Mucosa of stomach (tissue), 1 donor: ENCODE measurements around the gene OR8D1.

ENCODE experiments used
- H3K27me3 ChIP-seq: one replicate; pipeline ENCODE4 v1.7.0; 2013; ENCODE audit warnings: mild to moderate bottlenecking, low read length; ENCODE audit not compliant: control insufficient read depth, insufficient read depth
- H3K36me3 ChIP-seq: one replicate; pipeline ENCODE4 v1.7.0; 2013; ENCODE audit warnings: low read length; ENCODE audit not compliant: control insufficient read depth, insufficient read depth
- H3K4me1 ChIP-seq: one replicate; pipeline ENCODE4 v1.7.0; 2013; ENCODE audit warnings: mild to moderate bottlenecking, low read length; ENCODE audit not compliant: control insufficient read depth, insufficient read depth
- H3K4me3 ChIP-seq: one replicate; pipeline ENCODE4 v1.7.0; 2013; ENCODE audit warnings: low read length
- H3K9ac ChIP-seq: one replicate; pipeline ENCODE4 v1.7.0; 2013; ENCODE audit warnings: mild to moderate bottlenecking, low read length, moderate library complexity
- H3K9me3 ChIP-seq: one replicate; pipeline ENCODE4 v1.7.0; 2013; ENCODE audit warnings: mild to moderate bottlenecking, low read length, moderate library complexity; ENCODE audit not compliant: control insufficient read depth
- donor health status: Pancreatic carcinoma.

Gene OR8D1

GRCh38 chr11:124313849-124314248, at the start of gene OR8D1:
Gene OR8D1 (minus strand): TSS chr11:124313949. CDS start chr11:124310766, 3,183 bp downstream.
- H3K27me3 ChIP-seq: no peaks in the 10 kb centered on the region
- H3K9ac ChIP-seq: no peak within 1 kb of the TSS
- H3K4me3 ChIP-seq: no peak within 1 kb of the TSS
- H3K4me1 ChIP-seq: no peaks in the 10 kb centered on the region
- no peaks in the 10 kb centered on the region for H3K9me3 ChIP-seq
- H3K36me3 ChIP-seq: no peaks in the 10 kb centered on the region

- no peaks in the 10 kb centered on the region for H3K36me3 ChIP-seq
Measured at GRCh38 chr11:124359566-124359965, 45.8 kb upstream of the OR8D1 start.

GRCh38 chr11:124346311-124346955, 32.7 kb upstream of the OR8D1 start:
- Histone ChIP-seq H3K4me3 (no peak overlapping the region), H3K9me3 (no peaks in the 10 kb centered on the region), H3K27me3 (no peaks in the 10 kb centered on the region), H3K9ac (no peak overlapping the region), H3K36me3 (no peaks in the 10 kb centered on the region), H3K4me1 (no peaks in the 10 kb centered on the region)

More at GRCh38 chr11:124359566-124359965, 45.8 kb upstream of the OR8D1 start:
- Histone ChIP-seq H3K27me3 (no peaks in the 10 kb centered on the region), H3K4me3 (no peak overlapping the region), H3K4me1 (no peaks in the 10 kb centered on the region), H3K9me3 (no peaks in the 10 kb centered on the region), H3K9ac (no peak overlapping the region)

GRCh38 chr11:124344346-124344745, 30.6 kb upstream of the OR8D1 start:
- H3K27me3 ChIP-seq: no peaks in the 10 kb centered on the region
- H3K4me3 ChIP-seq: no peak overlapping the region
- no peaks in the 10 kb centered on the region for H3K9me3 ChIP-seq
- H3K36me3 ChIP-seq: no peaks in the 10 kb centered on the region
- H3K9ac ChIP-seq: no peak overlapping the region
- no peaks in the 10 kb centered on the region for H3K4me1 ChIP-seq

GRCh38 chr11:124340142-124340447, 26.3 kb upstream of the OR8D1 start:
- Histone ChIP-seq H3K9ac (no peak overlapping the region), H3K4me3 (no peak overlapping the region), H3K4me1 (no peaks in the 10 kb centered on the region), H3K27me3 (no peaks in the 10 kb centered on the region), H3K36me3 (no peaks in the 10 kb centered on the region), H3K9me3 (no peaks in the 10 kb centered on the region)

GRCh38 chr11:124339396-124340141, 25.8 kb upstream of the OR8D1 start:
- no peaks in the 10 kb centered on the region for H3K4me1 ChIP-seq
- no peak overlapping the region for H3K9ac ChIP-seq
- H3K4me3 ChIP-seq: no peak overlapping the region
- H3K9me3 ChIP-seq: no peaks in the 10 kb centered on the region
- H3K36me3 ChIP-seq: no peaks in the 10 kb centered on the region
- H3K27me3 ChIP-seq: no peaks in the 10 kb centered on the region

- H3K27me3 ChIP-seq: no peaks in the 10 kb centered on the region
- no peaks in the 10 kb centered on the region for H3K9me3 ChIP-seq
- no peaks in the 10 kb centered on the region for H3K4me1 ChIP-seq
- H3K9ac ChIP-seq: no peak overlapping the region
- H3K36me3 ChIP-seq: no peaks in the 10 kb centered on the region
- H3K4me3 ChIP-seq: no peak overlapping the region
Measured at GRCh38 chr11:124331873-124332272, 18.1 kb upstream of the OR8D1 start.

- H3K4me1 ChIP-seq: no peaks in the 10 kb centered on the region
- H3K9me3 ChIP-seq: no peaks in the 10 kb centered on the region
- H3K4me3 ChIP-seq: no peak overlapping the region
- no peaks in the 10 kb centered on the region for H3K36me3 ChIP-seq
- H3K9ac ChIP-seq: no peak overlapping the region
- no peaks in the 10 kb centered on the region for H3K27me3 ChIP-seq
Measured at GRCh38 chr11:124329787-124330478, 16.2 kb upstream of the OR8D1 start.

GRCh38 chr11:124327775-124328174, 14.0 kb upstream of the OR8D1 start:
- Histone ChIP-seq H3K4me1 (no peaks in the 10 kb centered on the region), H3K27me3 (no peaks in the 10 kb centered on the region), H3K4me3 (no peak overlapping the region), H3K36me3 (no peaks in the 10 kb centered on the region), H3K9ac (no peak overlapping the region), H3K9me3 (no peaks in the 10 kb centered on the region)

GRCh38 chr11:124322356-124322755, 8.6 kb upstream of the OR8D1 start:
- H3K9ac ChIP-seq: no peak overlapping the region
- no peaks in the 10 kb centered on the region for H3K27me3 ChIP-seq
- no peaks in the 10 kb centered on the region for H3K4me1 ChIP-seq
- no peak overlapping the region for H3K4me3 ChIP-seq
- H3K36me3 ChIP-seq: no peaks in the 10 kb centered on the region
- H3K9me3 ChIP-seq: no peaks in the 10 kb centered on the region

- H3K27me3 ChIP-seq: no peaks in the 10 kb centered on the region
- H3K4me1 ChIP-seq: no peaks in the 10 kb centered on the region
- no peaks in the 10 kb centered on the region for H3K9me3 ChIP-seq
- H3K36me3 ChIP-seq: no peaks in the 10 kb centered on the region
- H3K4me3 ChIP-seq: no peak within 1 kb of the TSS
- H3K9ac ChIP-seq: no peak within 1 kb of the TSS
Measured at GRCh38 chr11:124320097-124320496, 6.3 kb upstream of the OR8D1 start, which contains the start of gene OR8D2. Gene OR8D2 (minus strand): TSS chr11:124320197. CDS start chr11:124320197, 0 bp downstream.

GRCh38 chr11:124315052-124315451, 1.3 kb upstream of the OR8D1 start:
- Histone ChIP-seq H3K4me3 (no peak overlapping the region), H3K27me3 (no peaks in the 10 kb centered on the region), H3K9ac (no peak overlapping the region), H3K4me1 (no peaks in the 10 kb centered on the region), H3K36me3 (no peaks in the 10 kb centered on the region), H3K9me3 (no peaks in the 10 kb centered on the region)
